HepG2 (cell line): Measurements from ENCODE around the gene TOB2. TPM values are rescaled to one million over a fixed set of nuclear protein-coding genes. Genes with fewer than 3 reads are reported as not detected.

ENCODE experiments used
- ATF4 ChIP-seq, 2 experiments: fragments of 450-650 bp in 1 of 2; sonication (generic) in 1 of 2; formaldehyde crosslinking; IDR thresholded peaks; 2 replicates each; pipeline versions ENCODE4 v1.5.0 to v1.8.0; 2020 to 2022; ENCODE audit warnings: mild to moderate bottlenecking in 1 of 2, missing genetic modification reagents in 1 of 2
- BRD4 ChIP-seq: sonication (generic); formaldehyde crosslinking; IDR thresholded peaks from 2 replicates; pipeline ENCODE4 v1.4.0; 2020; ENCODE audit warnings: missing genetic modification reagents
- FOXO1 ChIP-seq: sonication (generic); formaldehyde crosslinking; IDR thresholded peaks from 2 replicates; pipeline ENCODE4 v1.4.0; 2020; ENCODE audit warnings: missing genetic modification reagents
- GATAD2A ChIP-seq: IDR thresholded peaks from 2 replicates; pipeline ENCODE4 v1.6.1; 2016
- HMG20B ChIP-seq: conservative IDR thresholded peaks from 2 replicates; pipeline ENCODE4 v1.6.1; 2016; ENCODE audit warnings: missing genetic modification reagents, missing compliant biosample characterization
- IKZF5 ChIP-seq: IDR thresholded peaks from 2 replicates; pipeline ENCODE4 v1.6.1; 2018; ENCODE audit warnings: missing genetic modification reagents, mild to moderate bottlenecking, missing compliant biosample characterization
- IRF2 ChIP-seq: IDR thresholded peaks from 2 replicates; pipeline ENCODE4 v1.6.1; 2018; ENCODE audit warnings: missing genetic modification reagents, missing compliant biosample characterization
- PHF8 ChIP-seq: sonication (generic); formaldehyde crosslinking; IDR thresholded peaks from 2 replicates; pipeline ENCODE4 v1.5.0; 2020; ENCODE audit warnings: missing genetic modification reagents
- REST ChIP-seq, 2 experiments: IDR thresholded peaks; 2 replicates each; pipeline ENCODE4 v1.6.1; 2011 to 2012; ENCODE audit warnings: low read length in 2 of 2, borderline replicate concordance in 1 of 2, low read depth in 1 of 2, mild to moderate bottlenecking in 1 of 2, moderate library complexity in 1 of 2
- SNAPC2 ChIP-seq: sonication (generic); formaldehyde crosslinking; IDR thresholded peaks from 2 replicates; pipeline ENCODE4 v1.8.1; 2022; ENCODE audit warnings: mild to moderate bottlenecking, missing genetic modification reagents
- SSRP1 ChIP-seq: IDR thresholded peaks from 2 replicates; pipeline ENCODE4 v1.6.1; 2016; ENCODE audit warnings: control low read depth
- TCF7L2 ChIP-seq: IDR thresholded peaks from 2 replicates; pipeline ENCODE4 v1.6.1; 2011; ENCODE audit warnings: mild to moderate bottlenecking, low read depth, low read length, moderate library complexity
- TRIM22 ChIP-seq: fragments of 450-650 bp; IDR thresholded peaks from 2 replicates; pipeline ENCODE4 v1.6.1; 2017
- ZBTB20 ChIP-seq: sonication (generic); formaldehyde crosslinking; IDR thresholded peaks from 2 replicates; pipeline ENCODE4 v1.8.1; 2023; ENCODE audit warnings: missing genetic modification reagents, low read depth, mild to moderate bottlenecking, borderline replicate concordance
- ZBTB26 ChIP-seq: IDR thresholded peaks from 2 replicates; pipeline ENCODE4 v1.6.1; 2016; ENCODE audit warnings: missing compliant biosample characterization, missing genetic modification reagents, borderline replicate concordance
- ZBTB7B ChIP-seq: sonication (generic); formaldehyde crosslinking; IDR thresholded peaks from 2 replicates; pipeline ENCODE4 v1.4.0; 2020; ENCODE audit warnings: missing genetic modification reagents
- ZMAT3 ChIP-seq: sonication (generic); formaldehyde crosslinking; conservative IDR thresholded peaks from 2 replicates; pipeline ENCODE4 v1.7.0; 2021; ENCODE audit warnings: missing genetic modification reagents
- ZNF546 ChIP-seq: sonication (generic); formaldehyde crosslinking; conservative IDR thresholded peaks from 2 replicates; pipeline ENCODE4 v1.8.1; 2023; ENCODE audit warnings: mild to moderate bottlenecking, missing genetic modification reagents
- ZNF841 ChIP-seq: sonication (generic); formaldehyde crosslinking; IDR thresholded peaks from 2 replicates; pipeline ENCODE4 v1.8.1; 2023; ENCODE audit warnings: missing genetic modification reagents, borderline replicate concordance
- polyA plus RNA-seq, 8 experiments: library from polyadenylated mRNA; depleted of rRNA in 3 of 8; stranded (reverse) in 7 of 8; unstranded in 1 of 8; fragments of >200 nt; fragmentation: Illumina TruSeq in 4 of 8; extraction: Trizol in 4 of 8; gene quantifications; 2 replicates each; pipeline versions ENCODE4 v1.2.1 to v1.2.3, GENCODE V29; 2011 to 2016; ENCODE audit warnings: low read depth in 4 of 8, missing spikeins in 1 of 8, mixed read lengths in 1 of 8; ENCODE audit not compliant: insufficient read depth in 1 of 8
- total RNA-seq, 5 experiments: library from RNA; depleted of rRNA; stranded (reverse); fragments of >200 nt; fragmentation: Illumina TruSeq; extraction: Trizol; gene quantifications; 2 replicates each; pipeline ENCODE4 v1.2.3, GENCODE V29; 2016; ENCODE audit warnings: low read depth in 1 of 5

Gene TOB2
- total and polyA plus RNA-seq, 2 of the 13 experiments (the other 11 are each of a cell fraction or from before 2014, with no cell fraction given), result 12.2 to 13.7 TPM

GRCh38 chr22:41447435-41448188, 1.0 kb upstream of the TOB2 start (continued):
- TF ChIP-seq TCF7L2, result no peak
- TF ChIP-seq SNAPC2 (CRISPR knock-in tag), result peak; percentile 56; the same call in 1 of the 2 replicates
- TF ChIP-seq SSRP1 (CRISPR knock-in tag), result 0 out of 2 replicates have a peak, but pooled peaks have one; percentile 52
- TF ChIP-seq ZNF546 (CRISPR knock-in tag), result no peak
- no peak; the same call in none of the 2 replicates for TF ChIP-seq ZMAT3 (CRISPR knock-in tag)
- TF ChIP-seq BRD4 (CRISPR knock-in tag), result no peak
- no peak for TF ChIP-seq FOXO1 (CRISPR knock-in tag)
- no peak for TF ChIP-seq ZBTB20 (CRISPR knock-in tag)
- no peak for TF ChIP-seq IKZF5 (CRISPR knock-in tag)
- TF ChIP-seq GATAD2A, result no peak
- 0 out of 4 replicates have a peak, but pooled peaks of 1 of the 2 experiments have one; percentile 36 for TF ChIP-seq REST (IDR thresholded peaks at IDR 0.05; ENCODE audit: borderline replicate concordance in 1 of 2, low read depth in 1 of 2, low read length in 2 of 2)
- no peak for TF ChIP-seq ZBTB26 (CRISPR knock-in tag)
- TF ChIP-seq PHF8, result 0 out of 2 replicates have a peak, but pooled peaks have one; percentile 16
- TF ChIP-seq ZBTB7B, result peak; percentile 17; the same call in 1 of the 2 replicates
- no peak for TF ChIP-seq TRIM22
- TF ChIP-seq HMG20B, result no peak
- TF ChIP-seq ZNF841 (CRISPR knock-in tag), result no peak
- TF ChIP-seq IRF2 (CRISPR knock-in tag), result no peak
- TF ChIP-seq ATF4 (CRISPR knock-in tag; IDR thresholded peaks at IDR 0.05), result no peak
